Fibroblast of lung (primary cell): ENCODE measurements around the gene ALPP.

Experiments
- EZH2 ChIP-seq: IDR thresholded peaks from 2 replicates; pipeline ENCODE4 v1.5.1; 2012; ENCODE audit warnings: low read length, control low read depth, mild to moderate bottlenecking; ENCODE audit errors: missing control alignments
- TF ChIP-seq, protein P1 (sequence below), 2 donors: IDR thresholded peaks in 1 of 2; conservative IDR thresholded peaks in 1 of 2; 1 replicate in 1 of 2; 2 replicates in 1 of 2; pipeline ENCODE4 v1.5.1; 2011 to 2012; ENCODE audit warnings: low read length in 2 of 2, control low read depth in 1 of 2, inconsistent platforms in 1 of 2, low read depth in 1 of 2, mild to moderate bottlenecking in 1 of 2

DNA sequence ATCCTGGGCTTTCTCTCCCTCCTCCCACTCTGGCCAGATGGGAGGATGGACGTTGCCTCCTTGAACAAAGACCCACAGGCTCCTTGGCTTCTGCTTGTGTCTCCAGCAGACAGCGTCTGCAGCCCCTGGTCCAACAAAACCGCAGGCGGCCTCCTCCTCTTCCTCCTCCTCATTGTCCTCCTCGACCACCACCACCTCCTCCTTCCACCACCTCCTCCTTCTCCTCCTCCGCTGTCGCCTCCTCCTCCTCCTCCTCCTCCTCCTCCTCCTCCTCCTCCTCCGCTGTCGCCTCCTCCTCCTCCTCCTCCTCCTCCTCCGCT is 45.7 kb upstream of the ALPP start:
- TF ChIP-seq, protein P1, sequence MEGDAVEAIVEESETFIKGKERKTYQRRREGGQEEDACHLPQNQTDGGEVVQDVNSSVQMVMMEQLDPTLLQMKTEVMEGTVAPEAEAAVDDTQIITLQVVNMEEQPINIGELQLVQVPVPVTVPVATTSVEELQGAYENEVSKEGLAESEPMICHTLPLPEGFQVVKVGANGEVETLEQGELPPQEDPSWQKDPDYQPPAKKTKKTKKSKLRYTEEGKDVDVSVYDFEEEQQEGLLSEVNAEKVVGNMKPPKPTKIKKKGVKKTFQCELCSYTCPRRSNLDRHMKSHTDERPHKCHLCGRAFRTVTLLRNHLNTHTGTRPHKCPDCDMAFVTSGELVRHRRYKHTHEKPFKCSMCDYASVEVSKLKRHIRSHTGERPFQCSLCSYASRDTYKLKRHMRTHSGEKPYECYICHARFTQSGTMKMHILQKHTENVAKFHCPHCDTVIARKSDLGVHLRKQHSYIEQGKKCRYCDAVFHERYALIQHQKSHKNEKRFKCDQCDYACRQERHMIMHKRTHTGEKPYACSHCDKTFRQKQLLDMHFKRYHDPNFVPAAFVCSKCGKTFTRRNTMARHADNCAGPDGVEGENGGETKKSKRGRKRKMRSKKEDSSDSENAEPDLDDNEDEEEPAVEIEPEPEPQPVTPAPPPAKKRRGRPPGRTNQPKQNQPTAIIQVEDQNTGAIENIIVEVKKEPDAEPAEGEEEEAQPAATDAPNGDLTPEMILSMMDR (conservative IDR thresholded peaks at IDR 0.05 in 1 of 2, IDR thresholded peaks at IDR 0.05 in 1 of 2; ENCODE audit: low read depth in 1 of 2, low read length in 2 of 2), result no peak
- no peak for TF ChIP-seq EZH2
